WTC11 (cell line): Measurements from ENCODE around the gene CNBP.
"Not testable (repeated sequence)": the region's sequence is repeated elsewhere in the genome, so short reads cannot be mapped to it uniquely, and the experiment has no call there.

Experiments
- CTCF ChIP-seq: fragments of 200-600 bp; IDR thresholded peaks from 2 replicates; pipeline ENCODE4 v1.8.0; 2022; ENCODE audit warnings: antibody characterized with exemption
- ESRRA ChIP-seq: sonication (generic); formaldehyde crosslinking; IDR thresholded peaks from 2 replicates; pipeline ENCODE4 v1.8.1; 2022; ENCODE audit warnings: mild to moderate bottlenecking, missing genetic modification reagents, borderline replicate concordance
- ETV6 ChIP-seq: sonication (generic); formaldehyde crosslinking; IDR thresholded peaks from 2 replicates; pipeline ENCODE4 v1.8.1; 2022; ENCODE audit warnings: mild to moderate bottlenecking, missing genetic modification reagents
- FOXK1 ChIP-seq: sonication (generic); formaldehyde crosslinking; IDR thresholded peaks from 2 replicates; pipeline ENCODE4 v1.8.0; 2022; ENCODE audit warnings: mild to moderate bottlenecking, moderate library complexity, missing genetic modification reagents
- MXD4 ChIP-seq: fragments of 250-450 bp; sonication (Bioruptor Pico); IDR thresholded peaks from 2 replicates; pipeline ENCODE4 v1.8.0; 2021; ENCODE audit warnings: mild to moderate bottlenecking, moderate library complexity, borderline replicate concordance
- MYBL2 ChIP-seq: sonication (generic); formaldehyde crosslinking; IDR thresholded peaks from 2 replicates; pipeline ENCODE4 v1.8.1; 2023; ENCODE audit warnings: mild to moderate bottlenecking, moderate library complexity, missing genetic modification reagents
- NR1H2 ChIP-seq: sonication (generic); formaldehyde crosslinking; IDR thresholded peaks from 2 replicates; pipeline ENCODE4 v1.9.0; 2021; ENCODE audit warnings: mild to moderate bottlenecking, moderate library complexity, missing genetic modification reagents
- PREB ChIP-seq: sonication (generic); formaldehyde crosslinking; IDR thresholded peaks from 2 replicates; pipeline ENCODE4 v1.8.1; 2022; ENCODE audit warnings: mild to moderate bottlenecking, missing genetic modification reagents, moderate library complexity, borderline replicate concordance
- USF1 ChIP-seq: sonication (generic); formaldehyde crosslinking; IDR thresholded peaks from 2 replicates; pipeline ENCODE4 v1.8.0; 2022; ENCODE audit warnings: mild to moderate bottlenecking, missing genetic modification reagents
- ZNF532 ChIP-seq: fragments of 250-450 bp; sonication (Bioruptor Pico); IDR thresholded peaks from 2 replicates; pipeline ENCODE4 v1.9.0; 2021; ENCODE audit warnings: mild to moderate bottlenecking, borderline replicate concordance

GRCh38 chr3:129165594-129165993 is 18.1 kb downstream of the CNBP start:
- TF ChIP-seq ESRRA (CRISPR knock-in tag); FOXK1 (CRISPR knock-in tag); ETV6 (CRISPR knock-in tag); PREB (CRISPR knock-in tag); MXD4 (CRISPR knock-in tag); CTCF; NR1H2 (CRISPR knock-in tag); MYBL2 (CRISPR knock-in tag); USF1 (CRISPR knock-in tag); ZNF532 (CRISPR knock-in tag): not testable (repeated sequence)
